ENCODE data around the gene NKAPD1.

DNA sequence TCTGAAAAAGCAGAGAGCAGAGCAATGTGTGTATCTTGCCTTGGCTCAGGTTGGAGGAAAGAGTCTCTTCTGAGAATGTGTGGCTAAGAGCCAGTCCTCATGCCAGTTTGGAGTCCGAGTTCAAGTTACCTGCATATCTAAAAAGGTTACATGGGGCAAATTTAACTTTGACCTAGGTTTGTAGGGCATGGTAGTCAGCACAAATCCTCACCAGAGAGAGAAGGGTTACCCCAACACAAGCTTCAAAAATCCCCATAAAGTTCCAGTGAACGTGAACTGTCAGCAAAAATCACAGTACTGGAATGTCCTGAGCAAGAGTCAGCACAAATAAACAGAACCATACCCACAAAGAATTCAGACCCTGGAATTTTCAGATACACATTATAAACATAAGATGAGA, 26.4 kb downstream of the NKAPD1 start:
- TF ChIP-seq, protein P1, sequence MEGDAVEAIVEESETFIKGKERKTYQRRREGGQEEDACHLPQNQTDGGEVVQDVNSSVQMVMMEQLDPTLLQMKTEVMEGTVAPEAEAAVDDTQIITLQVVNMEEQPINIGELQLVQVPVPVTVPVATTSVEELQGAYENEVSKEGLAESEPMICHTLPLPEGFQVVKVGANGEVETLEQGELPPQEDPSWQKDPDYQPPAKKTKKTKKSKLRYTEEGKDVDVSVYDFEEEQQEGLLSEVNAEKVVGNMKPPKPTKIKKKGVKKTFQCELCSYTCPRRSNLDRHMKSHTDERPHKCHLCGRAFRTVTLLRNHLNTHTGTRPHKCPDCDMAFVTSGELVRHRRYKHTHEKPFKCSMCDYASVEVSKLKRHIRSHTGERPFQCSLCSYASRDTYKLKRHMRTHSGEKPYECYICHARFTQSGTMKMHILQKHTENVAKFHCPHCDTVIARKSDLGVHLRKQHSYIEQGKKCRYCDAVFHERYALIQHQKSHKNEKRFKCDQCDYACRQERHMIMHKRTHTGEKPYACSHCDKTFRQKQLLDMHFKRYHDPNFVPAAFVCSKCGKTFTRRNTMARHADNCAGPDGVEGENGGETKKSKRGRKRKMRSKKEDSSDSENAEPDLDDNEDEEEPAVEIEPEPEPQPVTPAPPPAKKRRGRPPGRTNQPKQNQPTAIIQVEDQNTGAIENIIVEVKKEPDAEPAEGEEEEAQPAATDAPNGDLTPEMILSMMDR (IDR thresholded peaks at IDR 0.05): no peak
- TF ChIP-seq POLR2A (IDR thresholded peaks at IDR 0.05): no peak

Data from stomach (tissue), 4 donors.